ENCODE results near the gene MXD1. TPM values are rescaled to one million over a fixed set of nuclear protein-coding genes. Genes with fewer than 3 reads are reported as not detected.

The MXD1 gene
- total and polyA plus RNA-seq, 8 donors, result 8.1 to 40.2 (median 18.2) TPM

DNA sequence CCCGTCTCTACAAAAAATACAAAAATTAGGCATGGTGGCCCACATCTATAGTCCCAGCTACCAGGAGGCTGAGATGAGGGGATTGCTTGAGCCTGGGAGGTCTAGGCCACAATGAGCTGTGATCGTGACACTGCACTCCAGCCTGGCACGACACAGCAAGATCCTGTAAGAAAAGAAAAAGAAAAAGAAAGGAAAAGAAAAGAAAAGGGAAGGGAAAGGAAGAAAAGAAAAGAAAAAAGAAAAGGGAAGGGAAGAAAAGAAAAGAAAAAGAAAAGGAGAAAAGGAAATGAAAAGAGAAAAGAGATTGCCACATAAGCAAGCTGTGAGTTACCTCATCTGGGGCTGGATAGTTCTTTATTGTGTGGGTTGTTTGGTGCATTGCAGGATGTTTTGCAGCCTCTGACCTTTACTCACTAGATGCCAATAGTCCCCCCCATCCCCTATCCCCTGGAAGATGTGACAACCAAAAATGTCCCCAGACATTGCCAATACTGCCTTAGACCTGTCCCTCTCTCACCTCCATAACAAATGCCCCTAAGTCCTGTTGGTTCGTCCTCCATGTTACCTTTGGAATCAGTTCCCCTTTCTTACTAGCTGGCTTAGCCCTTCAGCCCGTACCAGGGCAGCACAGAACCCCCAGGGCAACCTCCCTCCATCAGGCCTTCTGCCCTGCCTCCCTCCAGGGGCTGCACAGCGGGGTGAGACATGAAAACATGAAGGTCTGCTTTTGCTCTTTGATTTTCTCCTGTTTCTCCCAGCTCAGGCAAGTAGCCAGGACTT lies 37.6 kb downstream of the MXD1 start:
- Histone ChIP-seq H3K4me3 (no peak overlapping the region), H3K27me3 (peaks cover 0 to 10% (median 0%) of the 10 kb centered on the region in 3 donors), H3K4me1 (peaks cover 0 to 15% (median 4%) of the 10 kb centered on the region in 4 donors), H3K36me3 (no peaks in the 10 kb centered on the region), H3K9me3 (no peaks in the 10 kb centered on the region), H3K27ac (no peak overlapping the region)
- intact Hi-C loops (cut with DNase I; ENCODE audit: low total_unique reads), result no loop called here
- WGBS, 5 donors, result 74 to 89% (median 85%) methylated on average over 6 of the region's 6 CpGs
- DNase-seq, result no peak
- no peak for TF ChIP-seq POLR2A (IDR thresholded peaks at IDR 0.05)
- TF ChIP-seq CTCF (IDR thresholded peaks at IDR 0.05), result no peak
- TF ChIP-seq EP300 (IDR thresholded peaks at IDR 0.05), result no peak
- no peak for TF ChIP-seq POLR2AphosphoS5 (IDR thresholded peaks at IDR 0.05)

- WGBS, 5 donors, result 84 to 98% (median 91%) methylated on average over 1 of the region's 1 CpG
- Histone ChIP-seq H3K27ac (no peak overlapping the region), H3K4me3 (no peak overlapping the region), H3K27me3 (peaks cover 0 to under 1% (median 0%) of the 10 kb centered on the region in 3 donors), H3K9me3 (no peaks in the 10 kb centered on the region), H3K4me1 (peaks cover 0 to under 1% (median 0%) of the 10 kb centered on the region in 4 donors), H3K36me3 (no peaks in the 10 kb centered on the region)
- TF ChIP-seq CTCF (IDR thresholded peaks at IDR 0.05), result no peak
- no peak for DNase-seq
- intact Hi-C loops (cut with DNase I; ENCODE audit: low total_unique reads), result no loop called here
Observed at GRCh38 chr2:69954084-69954483, 39.2 kb downstream of the MXD1 start.

DNA sequence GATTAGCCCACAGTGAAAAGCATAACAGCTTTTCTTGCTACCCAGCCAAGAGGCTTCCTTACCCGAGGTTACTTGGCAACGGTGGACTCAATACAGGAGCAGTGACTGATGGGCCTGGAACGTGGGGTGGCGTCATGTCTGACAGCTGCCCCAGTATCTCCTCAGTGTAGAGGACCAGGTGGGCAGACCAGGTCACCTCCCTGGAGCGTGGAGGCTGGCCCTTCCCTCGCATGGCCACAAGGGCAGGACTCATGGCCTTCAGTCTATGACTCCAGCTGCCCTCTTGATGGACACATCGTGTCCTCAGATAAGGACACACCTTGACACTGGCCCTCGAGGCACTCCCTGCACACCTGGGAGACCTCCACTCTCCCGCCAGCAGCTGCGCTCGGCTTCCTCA lies 40.1 kb downstream of the MXD1 start:
- WGBS, 5 donors, result 81 to 85% (median 81%) methylated on average over 7 to 11 of the region's 11 CpGs
- DNase-seq, result no peak
- Histone ChIP-seq H3K9me3 (no peaks in the 10 kb centered on the region), H3K27me3 (no peaks in the 10 kb centered on the region), H3K36me3 (no peaks in the 10 kb centered on the region), H3K4me3 (no peak overlapping the region), H3K4me1 (no peaks in the 10 kb centered on the region), H3K27ac (no peak overlapping the region)
- TF ChIP-seq POLR2A (IDR thresholded peaks at IDR 0.05), result no peak
- TF ChIP-seq EP300 (IDR thresholded peaks at IDR 0.05), result no peak
- no peak for TF ChIP-seq POLR2AphosphoS5 (IDR thresholded peaks at IDR 0.05)
- no peak for TF ChIP-seq CTCF (IDR thresholded peaks at IDR 0.05)
- intact Hi-C loops (cut with DNase I; ENCODE audit: low total_unique reads), result no loop called here

DNA sequence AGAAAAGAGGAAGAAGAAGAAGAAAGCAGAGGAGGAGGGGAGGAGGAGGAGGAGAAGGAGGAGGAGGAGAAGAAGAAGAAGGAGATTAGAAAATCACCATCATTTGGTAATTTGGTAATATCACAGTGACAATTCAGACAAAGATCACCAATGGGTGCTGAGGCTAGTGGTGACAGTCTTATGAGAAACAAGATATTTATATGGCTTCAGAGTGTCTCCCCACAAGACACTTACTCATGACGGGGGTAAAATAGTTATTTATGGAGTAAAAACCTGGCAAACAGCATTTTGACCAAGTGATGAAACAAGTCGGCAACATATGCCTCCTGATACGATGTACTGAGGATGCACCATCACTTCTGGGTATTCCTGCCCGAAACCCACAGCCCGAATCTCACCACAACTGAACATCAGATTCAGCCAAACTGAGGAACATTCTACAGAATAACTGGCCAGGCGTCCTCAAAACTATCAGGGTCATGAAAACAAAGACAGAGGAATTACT lies 41.6 kb downstream of the MXD1 start:
- no peaks in the 10 kb centered on the region for H3K4me1 ChIP-seq
- H3K9me3 ChIP-seq, result no peaks in the 10 kb centered on the region
- H3K27ac ChIP-seq, result no peak overlapping the region
- no peaks in the 10 kb centered on the region for H3K27me3 ChIP-seq
- no peak overlapping the region for H3K4me3 ChIP-seq
- no peak for DNase-seq
- H3K36me3 ChIP-seq, result no peaks in the 10 kb centered on the region
- 87 to 95% (median 92%) methylated on average over 6 of the region's 6 CpGs for WGBS, 5 donors
- TF ChIP-seq POLR2A (IDR thresholded peaks at IDR 0.05) (no peak), EP300 (IDR thresholded peaks at IDR 0.05) (no peak)
- intact Hi-C loops (cut with DNase I; ENCODE audit: low total_unique reads), result no loop called here

DNA sequence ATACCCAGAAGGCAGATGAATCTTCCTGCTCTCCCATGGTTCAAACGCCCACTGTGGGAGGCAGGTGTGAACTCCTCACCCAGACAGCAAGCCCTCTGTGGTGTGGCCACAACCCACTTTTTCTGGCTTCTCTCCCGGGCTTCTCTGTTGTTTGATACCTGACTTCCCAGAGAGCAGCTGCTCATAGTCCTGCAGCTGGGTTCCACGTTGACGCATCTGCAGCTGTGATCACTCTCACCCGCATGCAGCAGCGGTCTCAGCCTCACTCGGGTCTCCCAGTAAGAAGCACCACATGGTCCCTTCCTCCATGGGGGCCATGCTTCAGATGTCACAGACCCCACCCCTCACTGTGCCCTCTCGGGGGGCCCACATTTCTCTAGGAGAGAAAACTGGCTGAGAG lies 43.1 kb downstream of the MXD1 start:
- H3K9me3 ChIP-seq, result no peaks in the 10 kb centered on the region
- no peak for TF ChIP-seq POLR2A (IDR thresholded peaks at IDR 0.05)
- no peak for TF ChIP-seq POLR2AphosphoS5 (IDR thresholded peaks at IDR 0.05)
- TF ChIP-seq EP300 (IDR thresholded peaks at IDR 0.05), result no peak
- no peak for TF ChIP-seq CTCF (IDR thresholded peaks at IDR 0.05)
- H3K36me3 ChIP-seq, result peaks cover 0 to 3% (median 0%) of the 10 kb centered on the region in 4 donors
- H3K27me3 ChIP-seq, result no peaks in the 10 kb centered on the region
- H3K4me1 ChIP-seq, result no peaks in the 10 kb centered on the region
- peak in 1 of 2 donors; percentile 25 for DNase-seq
- intact Hi-C loops (cut with DNase I; ENCODE audit: low total_unique reads), result no loop called here
- H3K27ac ChIP-seq, result no peak overlapping the region
- H3K4me3 ChIP-seq, result no peak overlapping the region
- 37 to 62% (median 49%) methylated on average over 8 of the region's 8 CpGs for WGBS, 5 donors
